GM18873 (cell line): ENCODE data around the gene CHPT1.
"Not testable (repeated sequence)": the region's sequence is repeated elsewhere in the genome, so short reads cannot be mapped to it uniquely, and the experiment has no call there.

Experiments used
- ATAC-seq: cut with Tn5 transposase; IDR thresholded peaks from one replicate; pipeline ENCODE4 v1.9.1; 2021; ENCODE audit warnings: mild to moderate bottlenecking, moderate library complexity, moderate number of reproducible peaks; ENCODE audit not compliant: unreplicated experiment, low FRiP score

Gene CHPT1

GRCh38 chr12:101719566-101719965 is 22.1 kb downstream of the CHPT1 start:
- no peak for ATAC-seq

GRCh38 chr12:101720118-101720517 is 22.7 kb downstream of the CHPT1 start:
- no peak for ATAC-seq

GRCh38 chr12:101722392-101722791 is 25.0 kb downstream of the CHPT1 start:
- ATAC-seq: no peak

- ATAC-seq: no peak
These were observed 29.7 kb downstream of the CHPT1 start for GRCh38 chr12:101727098-101727497.

GRCh38 chr12:101729842-101730241 is 32.4 kb downstream of the CHPT1 start:
- no peak for ATAC-seq

- ATAC-seq: no peak
These were observed 34.9 kb downstream of the CHPT1 start for GRCh38 chr12:101732318-101732717.

- no peak for ATAC-seq
These were observed 35.7 kb downstream of the CHPT1 start for GRCh38 chr12:101733166-101733565.

GRCh38 chr12:101734482-101734881 is 37.0 kb downstream of the CHPT1 start:
- ATAC-seq: not testable (repeated sequence)

- no peak for ATAC-seq
These were observed 40.0 kb downstream of the CHPT1 start for GRCh38 chr12:101737476-101737875.

- no peak for ATAC-seq
These were observed 41.7 kb downstream of the CHPT1 start, which contains the start of gene SYCP3 for GRCh38 chr12:101738920-101739665. Gene SYCP3 (minus strand): TSS chr12:101739462. CDS start chr12:101737935, 1,527 bp downstream.

- ATAC-seq: no peak
These were observed 43.1 kb downstream of the CHPT1 start for GRCh38 chr12:101740566-101740965.

- ATAC-seq: no peak
These were observed 43.5 kb downstream of the CHPT1 start for GRCh38 chr12:101740980-101741379.

- no peak for ATAC-seq
These were observed 45.8 kb downstream of the CHPT1 start for GRCh38 chr12:101743242-101743641.

GRCh38 chr12:101743724-101744472 is 46.5 kb downstream of the CHPT1 start:
- peak; percentile 97 for ATAC-seq

- no peak for ATAC-seq
These were observed 48.0 kb downstream of the CHPT1 start for GRCh38 chr12:101745481-101745880.

- ATAC-seq: no peak
These were observed 48.8 kb downstream of the CHPT1 start for GRCh38 chr12:101746196-101746595.

GRCh38 chr12:101746661-101747060 is 49.2 kb downstream of the CHPT1 start:
- ATAC-seq: no peak

GRCh38 chr12:101747697-101748096 is 50.3 kb downstream of the CHPT1 start:
- no peak for ATAC-seq

GRCh38 chr12:101748907-101749306 is 51.5 kb downstream of the CHPT1 start:
- ATAC-seq: no peak

- no peak for ATAC-seq
These were observed 52.2 kb downstream of the CHPT1 start for GRCh38 chr12:101749657-101750056.

- ATAC-seq: no peak
These were observed 52.7 kb downstream of the CHPT1 start for GRCh38 chr12:101750152-101750551.
